ENCODE results near the gene MMP17. TPM values are rescaled to one million over a fixed set of nuclear protein-coding genes. Genes with fewer than 3 reads are reported as not detected.
A peak's percentile ranks its signal among the peaks of the same experiment; 100 is the strongest.

MMP17 gene
- total RNA-seq, 1 experiment from 2014 or later, result 3.4 TPM

GRCh38 chr12:131841547-131841946, 13.4 kb downstream of the MMP17 start:
- no peaks in the 10 kb centered on the region for H3K36me3 ChIP-seq
- no peak for DNase-seq (ENCODE audit: low read depth in 1 of 2, low spot score in 2 of 2)
- no peak overlapping the region for H3K27ac ChIP-seq
- H3K27me3 ChIP-seq (replicated peaks), result no peaks in the 10 kb centered on the region
- no peak overlapping the region for H3K4me3 ChIP-seq
- no peaks in the 10 kb centered on the region for H3K4me1 ChIP-seq (replicated peaks)
- no peaks in the 10 kb centered on the region for H3K9me3 ChIP-seq (replicated peaks)

GRCh38 chr12:131842169-131842568, 14.0 kb downstream of the MMP17 start:
- no peak overlapping the region for H3K27ac ChIP-seq
- no peak overlapping the region for H3K4me3 ChIP-seq

GRCh38 chr12:131843527-131843926, 15.3 kb downstream of the MMP17 start:
- Histone ChIP-seq H3K9me3 (replicated peaks) (no peaks in the 10 kb centered on the region), H3K27me3 (replicated peaks) (no peaks in the 10 kb centered on the region), H3K4me3 (no peak overlapping the region), H3K36me3 (no peaks in the 10 kb centered on the region), H3K4me1 (replicated peaks) (no peaks in the 10 kb centered on the region), H3K27ac (no peak overlapping the region)
- DNase-seq (ENCODE audit: low read depth in 1 of 2, low spot score in 2 of 2), result no peak

More at GRCh38 chr12:131842169-131842568, 14.0 kb downstream of the MMP17 start:
- H3K9me3 ChIP-seq (replicated peaks), result no peaks in the 10 kb centered on the region
- no peak for DNase-seq (ENCODE audit: low read depth in 1 of 2, low spot score in 2 of 2)
- H3K27me3 ChIP-seq (replicated peaks), result no peaks in the 10 kb centered on the region
- no peaks in the 10 kb centered on the region for H3K4me1 ChIP-seq (replicated peaks)
- no peaks in the 10 kb centered on the region for H3K36me3 ChIP-seq

GRCh38 chr12:131844140-131844539, 15.9 kb downstream of the MMP17 start:
- H3K9me3 ChIP-seq (replicated peaks), result no peaks in the 10 kb centered on the region

GRCh38 chr12:131844656-131845055, 16.5 kb downstream of the MMP17 start:
- Histone ChIP-seq H3K27me3 (replicated peaks) (no peaks in the 10 kb centered on the region), H3K27ac (no peak overlapping the region), H3K4me1 (replicated peaks) (no peaks in the 10 kb centered on the region), H3K36me3 (no peaks in the 10 kb centered on the region), H3K4me3 (no peak overlapping the region), H3K9me3 (replicated peaks) (no peaks in the 10 kb centered on the region)
- DNase-seq (ENCODE audit: low read depth in 1 of 2, low spot score in 2 of 2), result no peak

More at GRCh38 chr12:131844140-131844539, 15.9 kb downstream of the MMP17 start:
- Histone ChIP-seq H3K36me3 (no peaks in the 10 kb centered on the region), H3K27ac (no peak overlapping the region), H3K4me1 (replicated peaks) (no peaks in the 10 kb centered on the region), H3K4me3 (no peak overlapping the region), H3K27me3 (replicated peaks) (no peaks in the 10 kb centered on the region)
- DNase-seq (ENCODE audit: low read depth in 1 of 2, low spot score in 2 of 2), result no peak

- no peak overlapping the region for H3K4me3 ChIP-seq
- no peak overlapping the region for H3K27ac ChIP-seq
- H3K27me3 ChIP-seq (replicated peaks), result no peaks in the 10 kb centered on the region
- no peak for DNase-seq (ENCODE audit: low read depth in 1 of 2, low spot score in 2 of 2)
- no peaks in the 10 kb centered on the region for H3K36me3 ChIP-seq
- no peaks in the 10 kb centered on the region for H3K4me1 ChIP-seq (replicated peaks)
- no peaks in the 10 kb centered on the region for H3K9me3 ChIP-seq (replicated peaks)
Measured at GRCh38 chr12:131845121-131845520, 16.9 kb downstream of the MMP17 start.

- no peak for DNase-seq (ENCODE audit: low read depth in 1 of 2, low spot score in 2 of 2)
- H3K27me3 ChIP-seq (replicated peaks), result no peaks in the 10 kb centered on the region
Measured at GRCh38 chr12:131847456-131847855, 19.3 kb downstream of the MMP17 start.

GRCh38 chr12:131848753-131849152, 20.6 kb downstream of the MMP17 start:
- H3K27ac ChIP-seq, result no peak overlapping the region
- peaks cover 29% of the 10 kb centered on the region for H3K4me1 ChIP-seq (replicated peaks)
- no peaks in the 10 kb centered on the region for H3K27me3 ChIP-seq (replicated peaks)
- no peak overlapping the region for H3K4me3 ChIP-seq
- H3K36me3 ChIP-seq, result no peaks in the 10 kb centered on the region
- H3K9me3 ChIP-seq (replicated peaks), result no peaks in the 10 kb centered on the region
- DNase-seq (ENCODE audit: low read depth in 1 of 2, low spot score in 2 of 2), result no peak

More at GRCh38 chr12:131847456-131847855, 19.3 kb downstream of the MMP17 start:
- Histone ChIP-seq H3K27ac (no peak overlapping the region), H3K4me3 (no peak overlapping the region), H3K9me3 (replicated peaks) (no peaks in the 10 kb centered on the region), H3K4me1 (replicated peaks) (peaks cover 17% of the 10 kb centered on the region), H3K36me3 (no peaks in the 10 kb centered on the region)

- no peak for DNase-seq (ENCODE audit: low read depth in 1 of 2, low spot score in 2 of 2)
Measured at GRCh38 chr12:131849700-131850553, 21.7 kb downstream of the MMP17 start.

GRCh38 chr12:131850856-131851559, 22.8 kb downstream of the MMP17 start:
- Histone ChIP-seq H3K27ac (peak overlapping the region; percentile 83), H3K27me3 (replicated peaks) (no peaks in the 10 kb centered on the region), H3K4me1 (replicated peaks) (peaks cover 29% of the 10 kb centered on the region), H3K4me3 (peak overlapping the region; percentile 20), H3K9me3 (replicated peaks) (no peaks in the 10 kb centered on the region), H3K36me3 (no peaks in the 10 kb centered on the region)
- DNase-seq (ENCODE audit: low read depth in 1 of 2, low spot score in 2 of 2), result peak; percentile 70 to 78

More at GRCh38 chr12:131849700-131850553, 21.7 kb downstream of the MMP17 start:
- Histone ChIP-seq H3K27me3 (replicated peaks) (no peaks in the 10 kb centered on the region), H3K9me3 (replicated peaks) (no peaks in the 10 kb centered on the region), H3K27ac (no peak overlapping the region), H3K4me1 (replicated peaks) (peaks cover 29% of the 10 kb centered on the region), H3K36me3 (no peaks in the 10 kb centered on the region), H3K4me3 (no peak overlapping the region)

GRCh38 chr12:131851741-131852550, 23.8 kb downstream of the MMP17 start:
- peak overlapping the region; percentile 83 for H3K27ac ChIP-seq
- DNase-seq (ENCODE audit: low read depth in 1 of 2, low spot score in 2 of 2), result no peak
- H3K9me3 ChIP-seq (replicated peaks), result no peaks in the 10 kb centered on the region
- no peaks in the 10 kb centered on the region for H3K36me3 ChIP-seq
- peak overlapping the region; percentile 20 for H3K4me3 ChIP-seq
- H3K27me3 ChIP-seq (replicated peaks), result no peaks in the 10 kb centered on the region
- H3K4me1 ChIP-seq (replicated peaks), result peaks cover 29% of the 10 kb centered on the region

GRCh38 chr12:131852551-131853299, 24.5 kb downstream of the MMP17 start:
- DNase-seq (ENCODE audit: low read depth in 1 of 2, low spot score in 2 of 2), result peak; percentile 92 to 93
- peaks cover 29% of the 10 kb centered on the region for H3K4me1 ChIP-seq (replicated peaks)
- no peaks in the 10 kb centered on the region for H3K36me3 ChIP-seq
- no peaks in the 10 kb centered on the region for H3K9me3 ChIP-seq (replicated peaks)
- no peak overlapping the region for H3K4me3 ChIP-seq
- no peaks in the 10 kb centered on the region for H3K27me3 ChIP-seq (replicated peaks)
- peak overlapping the region; percentile 83 for H3K27ac ChIP-seq
